K562 (cell line): ENCODE measurements around the gene ACADVL. TPM values are rescaled to one million over a fixed set of nuclear protein-coding genes. Genes with fewer than 3 reads are reported as not detected.

Experiments used
- ARID2 ChIP-seq: fragments of 450-650 bp; IDR thresholded peaks from 2 replicates; pipeline ENCODE4 v1.6.1; 2017; ENCODE audit warnings: antibody characterized with exemption, mild to moderate bottlenecking
- CBFB ChIP-seq: sonication (generic); formaldehyde crosslinking; IDR thresholded peaks from 2 replicates; pipeline ENCODE4 v1.4.0; 2020; ENCODE audit warnings: mild to moderate bottlenecking, missing genetic modification reagents
- ESRRA ChIP-seq: fragments of 450-650 bp; IDR thresholded peaks from 2 replicates; pipeline ENCODE4 v1.6.1; 2014; ENCODE audit warnings: low read depth, mild to moderate bottlenecking, moderate library complexity, borderline replicate concordance
- EZH2 ChIP-seq: IDR thresholded peaks from 2 replicates; pipeline ENCODE4 v1.6.1; 2012; ENCODE audit warnings: low read depth, mild to moderate bottlenecking, inconsistent platforms, low read length, borderline replicate concordance
- FUS ChIP-seq: fragments of 200-400 bp; formaldehyde crosslinking; optimal IDR thresholded peaks from 2 replicates; pipeline ENCODE3; 2017; ENCODE audit warnings: low read depth, low read length
- KAT7 ChIP-seq: sonication (generic); formaldehyde crosslinking; IDR thresholded peaks from 2 replicates; pipeline ENCODE4 v1.8.0; 2022; ENCODE audit warnings: missing genetic modification reagents, mild to moderate bottlenecking, borderline replicate concordance
- MIER1 ChIP-seq: fragments of 450-650 bp; IDR thresholded peaks from 2 replicates; pipeline ENCODE4 v1.6.1; 2016; ENCODE audit warnings: antibody characterized with exemption, mild to moderate bottlenecking, low read depth
- NR2F6 ChIP-seq: fragments of 450-650 bp; formaldehyde crosslinking; IDR thresholded peaks from 2 replicates; pipeline ENCODE4 v1.4.0; 2020; ENCODE audit warnings: mild to moderate bottlenecking
- RBFOX2 ChIP-seq: fragments of 200-400 bp; formaldehyde crosslinking; IDR thresholded peaks from 2 replicates; pipeline ENCODE4 v1.6.1; 2017; ENCODE audit warnings: low read depth, mild to moderate bottlenecking, low read length, moderate library complexity
- TEAD1 ChIP-seq, 2 experiments: fragments of 450-650 bp in 1 of 2; sonication (generic) in 1 of 2; formaldehyde crosslinking; IDR thresholded peaks; 2 replicates each; pipeline versions ENCODE4 v1.4.0 to v1.8.0; 2020 to 2022; ENCODE audit warnings: mild to moderate bottlenecking in 2 of 2, missing genetic modification reagents in 1 of 2
- ZNF3 ChIP-seq: fragments of 250-450 bp; sonication (Bioruptor Pico); IDR thresholded peaks from 2 replicates; pipeline ENCODE4 v1.5.0; 2021; ENCODE audit warnings: mild to moderate bottlenecking, moderate library complexity
- ZNF76 ChIP-seq: fragments of 250-450 bp; sonication (Bioruptor Pico); IDR thresholded peaks from 2 replicates; pipeline ENCODE4 v1.4.0; 2020; ENCODE audit warnings: mild to moderate bottlenecking, moderate library complexity, borderline replicate concordance
- polyA plus RNA-seq, 8 experiments: library from polyadenylated mRNA; depleted of rRNA in 4 of 8; stranded (reverse) in 5 of 8; unstranded in 3 of 8; fragments of >200 nt; fragmentation: Nextera tagmentation in 2 of 8; fragmentation: Illumina TruSeq in 1 of 8; extraction: Ambion mirVana in 2 of 8; extraction: Trizol in 1 of 8; gene quantifications; 2 replicates each; pipeline versions ENCODE4 v1.2.1 to v1.2.3, GENCODE V29; 2011 to 2014; ENCODE audit warnings: inconsistent platforms in 1 of 8, missing spikeins in 1 of 8
- total RNA-seq, 7 experiments: library from RNA; depleted of rRNA in 6 of 7; stranded (reverse); fragments of >200 nt in 6 of 7; fragmentation: Illumina TruSeq in 2 of 7; extraction: Trizol in 2 of 7; gene quantifications; 2 replicates each; pipeline versions ENCODE4 v1.2.1 to v1.2.3, GENCODE V29; 2011 to 2021; ENCODE audit warnings: low replicate concordance in 1 of 7
- TF ChIP-seq, protein P1 (sequence below): sonication (generic); formaldehyde crosslinking; IDR thresholded peaks from 2 replicates; pipeline ENCODE4 v1.8.1; 2023; ENCODE audit warnings: mild to moderate bottlenecking, missing genetic modification reagents
- TF ChIP-seq, protein P2 (sequence below): sonication (generic); formaldehyde crosslinking; IDR thresholded peaks from 2 replicates; pipeline ENCODE4 v1.8.0; 2023; ENCODE audit warnings: missing genetic modification reagents, mild to moderate bottlenecking, borderline replicate concordance
- TF ChIP-seq, protein P3 (sequence below): fragments of 450-650 bp; formaldehyde crosslinking; IDR thresholded peaks from 2 replicates; pipeline ENCODE4 v1.4.0; 2022; ENCODE audit warnings: missing genetic modification characterization

The ACADVL gene
- total and polyA plus RNA-seq, 9 of the 15 experiments (the other 6 are each of a cell fraction or from before 2014, with no cell fraction given): 25.5 to 449 (median 214) TPM

DNA sequence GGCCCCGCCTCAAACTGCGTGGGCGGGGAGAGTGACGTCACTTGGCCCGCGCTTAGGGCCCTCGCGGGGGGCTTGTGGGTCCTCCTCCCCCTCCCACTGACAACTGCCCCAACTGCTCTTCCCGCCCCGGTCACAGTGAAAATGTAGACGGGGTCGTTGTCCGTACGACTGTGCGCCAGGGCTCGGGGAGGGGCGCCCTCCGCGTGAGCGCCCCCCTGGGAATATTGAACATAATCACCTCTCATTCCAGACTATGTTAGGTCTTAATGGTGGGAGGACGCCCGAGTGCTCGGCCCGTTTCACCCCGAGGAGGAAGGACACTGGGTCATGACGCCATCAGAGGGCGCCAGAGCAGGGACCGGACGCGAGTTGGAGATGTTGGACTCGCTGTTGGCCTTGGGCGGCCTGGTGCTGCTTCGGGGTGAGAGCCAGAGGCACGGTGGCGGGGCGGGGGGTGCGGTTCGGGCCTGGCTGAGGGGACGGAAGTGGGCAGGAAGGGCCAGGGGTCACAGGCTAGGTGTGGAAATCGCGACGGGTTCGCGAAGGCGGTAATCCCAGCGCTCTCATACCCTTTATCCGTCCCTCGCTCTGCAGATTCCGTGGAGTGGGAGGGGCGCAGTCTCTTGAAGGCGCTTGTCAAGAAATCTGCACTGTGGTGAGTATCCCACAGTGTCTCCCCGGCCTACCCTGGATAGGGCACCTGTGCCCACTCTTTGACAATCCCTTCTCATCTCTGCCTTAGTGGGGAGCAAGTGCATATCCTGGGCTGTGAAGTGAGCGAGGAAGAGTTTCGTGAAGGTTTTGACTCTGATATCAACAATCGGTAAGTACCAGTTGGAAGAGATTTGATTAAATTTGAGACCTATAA is 32.7 kb downstream of the ACADVL start, which contains the start of gene ELP5 (continued):
- no peak for TF ChIP-seq ARID2
- TF ChIP-seq CBFB (CRISPR knock-in tag): no peak
- peak; percentile 93 for TF ChIP-seq ESRRA
- TF ChIP-seq KAT7 (CRISPR knock-in tag): no peak; the same call in 1 of the 2 replicates
- TF ChIP-seq, protein P1, sequence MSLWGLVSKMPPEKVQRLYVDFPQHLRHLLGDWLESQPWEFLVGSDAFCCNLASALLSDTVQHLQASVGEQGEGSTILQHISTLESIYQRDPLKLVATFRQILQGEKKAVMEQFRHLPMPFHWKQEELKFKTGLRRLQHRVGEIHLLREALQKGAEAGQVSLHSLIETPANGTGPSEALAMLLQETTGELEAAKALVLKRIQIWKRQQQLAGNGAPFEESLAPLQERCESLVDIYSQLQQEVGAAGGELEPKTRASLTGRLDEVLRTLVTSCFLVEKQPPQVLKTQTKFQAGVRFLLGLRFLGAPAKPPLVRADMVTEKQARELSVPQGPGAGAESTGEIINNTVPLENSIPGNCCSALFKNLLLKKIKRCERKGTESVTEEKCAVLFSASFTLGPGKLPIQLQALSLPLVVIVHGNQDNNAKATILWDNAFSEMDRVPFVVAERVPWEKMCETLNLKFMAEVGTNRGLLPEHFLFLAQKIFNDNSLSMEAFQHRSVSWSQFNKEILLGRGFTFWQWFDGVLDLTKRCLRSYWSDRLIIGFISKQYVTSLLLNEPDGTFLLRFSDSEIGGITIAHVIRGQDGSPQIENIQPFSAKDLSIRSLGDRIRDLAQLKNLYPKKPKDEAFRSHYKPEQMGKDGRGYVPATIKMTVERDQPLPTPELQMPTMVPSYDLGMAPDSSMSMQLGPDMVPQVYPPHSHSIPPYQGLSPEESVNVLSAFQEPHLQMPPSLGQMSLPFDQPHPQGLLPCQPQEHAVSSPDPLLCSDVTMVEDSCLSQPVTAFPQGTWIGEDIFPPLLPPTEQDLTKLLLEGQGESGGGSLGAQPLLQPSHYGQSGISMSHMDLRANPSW (CRISPR knock-in tag): no peak
- TF ChIP-seq RBFOX2: peak; percentile 96
- no peak for TF ChIP-seq ZNF3 (CRISPR knock-in tag)
- no peak for TF ChIP-seq MIER1
- TF ChIP-seq ZNF76 (CRISPR knock-in tag): no peak
- TF ChIP-seq NR2F6: no peak
- TF ChIP-seq, protein P2, sequence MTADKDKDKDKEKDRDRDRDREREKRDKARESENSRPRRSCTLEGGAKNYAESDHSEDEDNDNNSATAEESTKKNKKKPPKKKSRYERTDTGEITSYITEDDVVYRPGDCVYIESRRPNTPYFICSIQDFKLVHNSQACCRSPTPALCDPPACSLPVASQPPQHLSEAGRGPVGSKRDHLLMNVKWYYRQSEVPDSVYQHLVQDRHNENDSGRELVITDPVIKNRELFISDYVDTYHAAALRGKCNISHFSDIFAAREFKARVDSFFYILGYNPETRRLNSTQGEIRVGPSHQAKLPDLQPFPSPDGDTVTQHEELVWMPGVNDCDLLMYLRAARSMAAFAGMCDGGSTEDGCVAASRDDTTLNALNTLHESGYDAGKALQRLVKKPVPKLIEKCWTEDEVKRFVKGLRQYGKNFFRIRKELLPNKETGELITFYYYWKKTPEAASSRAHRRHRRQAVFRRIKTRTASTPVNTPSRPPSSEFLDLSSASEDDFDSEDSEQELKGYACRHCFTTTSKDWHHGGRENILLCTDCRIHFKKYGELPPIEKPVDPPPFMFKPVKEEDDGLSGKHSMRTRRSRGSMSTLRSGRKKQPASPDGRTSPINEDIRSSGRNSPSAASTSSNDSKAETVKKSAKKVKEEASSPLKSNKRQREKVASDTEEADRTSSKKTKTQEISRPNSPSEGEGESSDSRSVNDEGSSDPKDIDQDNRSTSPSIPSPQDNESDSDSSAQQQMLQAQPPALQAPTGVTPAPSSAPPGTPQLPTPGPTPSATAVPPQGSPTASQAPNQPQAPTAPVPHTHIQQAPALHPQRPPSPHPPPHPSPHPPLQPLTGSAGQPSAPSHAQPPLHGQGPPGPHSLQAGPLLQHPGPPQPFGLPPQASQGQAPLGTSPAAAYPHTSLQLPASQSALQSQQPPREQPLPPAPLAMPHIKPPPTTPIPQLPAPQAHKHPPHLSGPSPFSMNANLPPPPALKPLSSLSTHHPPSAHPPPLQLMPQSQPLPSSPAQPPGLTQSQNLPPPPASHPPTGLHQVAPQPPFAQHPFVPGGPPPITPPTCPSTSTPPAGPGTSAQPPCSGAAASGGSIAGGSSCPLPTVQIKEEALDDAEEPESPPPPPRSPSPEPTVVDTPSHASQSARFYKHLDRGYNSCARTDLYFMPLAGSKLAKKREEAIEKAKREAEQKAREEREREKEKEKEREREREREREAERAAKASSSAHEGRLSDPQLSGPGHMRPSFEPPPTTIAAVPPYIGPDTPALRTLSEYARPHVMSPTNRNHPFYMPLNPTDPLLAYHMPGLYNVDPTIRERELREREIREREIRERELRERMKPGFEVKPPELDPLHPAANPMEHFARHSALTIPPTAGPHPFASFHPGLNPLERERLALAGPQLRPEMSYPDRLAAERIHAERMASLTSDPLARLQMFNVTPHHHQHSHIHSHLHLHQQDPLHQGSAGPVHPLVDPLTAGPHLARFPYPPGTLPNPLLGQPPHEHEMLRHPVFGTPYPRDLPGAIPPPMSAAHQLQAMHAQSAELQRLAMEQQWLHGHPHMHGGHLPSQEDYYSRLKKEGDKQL (CRISPR knock-in tag): no peak
- no peak for TF ChIP-seq TEAD1 (CRISPR knock-in tag; IDR thresholded peaks at IDR 0.05)
- no peak for TF ChIP-seq EZH2
- TF ChIP-seq, protein P3, sequence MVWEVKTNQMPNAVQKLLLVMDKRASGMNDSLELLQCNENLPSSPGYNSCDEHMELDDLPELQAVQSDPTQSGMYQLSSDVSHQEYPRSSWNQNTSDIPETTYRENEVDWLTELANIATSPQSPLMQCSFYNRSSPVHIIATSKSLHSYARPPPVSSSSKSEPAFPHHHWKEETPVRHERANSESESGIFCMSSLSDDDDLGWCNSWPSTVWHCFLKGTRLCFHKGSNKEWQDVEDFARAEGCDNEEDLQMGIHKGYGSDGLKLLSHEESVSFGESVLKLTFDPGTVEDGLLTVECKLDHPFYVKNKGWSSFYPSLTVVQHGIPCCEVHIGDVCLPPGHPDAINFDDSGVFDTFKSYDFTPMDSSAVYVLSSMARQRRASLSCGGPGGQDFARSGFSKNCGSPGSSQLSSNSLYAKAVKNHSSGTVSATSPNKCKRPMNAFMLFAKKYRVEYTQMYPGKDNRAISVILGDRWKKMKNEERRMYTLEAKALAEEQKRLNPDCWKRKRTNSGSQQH (CRISPR knock-in tag): no peak
- no peak for TF ChIP-seq FUS
